IMR-90 (cell line): Measurements from ENCODE around the gene POU4F1. TPM values are rescaled to one million over a fixed set of nuclear protein-coding genes. Genes with fewer than 3 reads are reported as not detected.

ENCODE experiments used
- ATAC-seq: fragments of 200-7000 bp; cut with Tn5 transposase; 2 replicates; pipeline ENCODE4 v1.9.1; 2020; ENCODE audit warnings: low read depth, mild to moderate bottlenecking, moderate library complexity
- BruUV-seq: library from RNA; stranded (reverse); fragments of 400-500 nt; replicated peaks from 2 replicates; lab custom pipeline; 2021; lab: Mats Ljungman, UMichigan
- CTCF ChIA-PET: fragments of 300-600 bp; formaldehyde crosslinking; extraction: SDS; loops from one replicate; lab custom pipeline; 2021; ENCODE audit warnings: antibody characterized with exemption; lab: Yijun Ruan, JAX
- POLR2A ChIA-PET: fragments of 300-600 bp; sonication (Branson Sonifier 250); formaldehyde crosslinking; loops from one replicate; lab custom pipeline; 2022; ENCODE audit warnings: antibody characterized with exemption; ENCODE audit not compliant: unreplicated experiment; lab: Charles Lee
- DNase-seq: peaks from one replicate; pipeline ENCODE4 v3.0.0; 2013
- H2AFZ ChIP-seq: replicated peaks from 2 replicates; pipeline ENCODE3; 2013; ENCODE audit warnings: low read length, mild to moderate bottlenecking; ENCODE audit not compliant: poor library complexity
- H2AK5ac ChIP-seq: 2 replicates; pipeline ENCODE4 v1.6.1; 2013; ENCODE audit warnings: low read depth, low read length, inconsistent platforms
- H2AK9ac ChIP-seq: replicated peaks from 2 replicates; pipeline ENCODE3; 2013; ENCODE audit warnings: mild to moderate bottlenecking, low read depth, low read length, moderate library complexity; ENCODE audit not compliant: poor library complexity
- H2BK120ac ChIP-seq: 2 replicates; pipeline ENCODE4 v1.6.1; 2013; ENCODE audit warnings: low read depth, low read length, inconsistent platforms
- H2BK15ac ChIP-seq: 3 replicates; pipeline ENCODE4 v1.6.1; 2013; ENCODE audit warnings: low read depth, low read length, inconsistent platforms
- H2BK20ac ChIP-seq: 2 replicates; pipeline ENCODE4 v1.6.1; 2013; ENCODE audit warnings: low read depth, mild to moderate bottlenecking, inconsistent platforms, low read length, moderate library complexity
- H2BK5ac ChIP-seq: 2 replicates; pipeline ENCODE4 v1.6.1; 2013; ENCODE audit warnings: mild to moderate bottlenecking, low read depth, low read length, inconsistent platforms; ENCODE audit not compliant: poor library complexity, severe bottlenecking
- H3K14ac ChIP-seq: replicated peaks from 2 replicates; pipeline ENCODE4 v1.6.1; 2013; ENCODE audit warnings: low read depth, low read length, inconsistent platforms
- H3K18ac ChIP-seq: 2 replicates; pipeline ENCODE4 v1.6.1; 2013; ENCODE audit warnings: low read depth, low read length, control low read depth
- H3K23ac ChIP-seq: 2 replicates; pipeline ENCODE4 v1.6.1; 2013; ENCODE audit warnings: low read depth, low read length, inconsistent platforms
- H3K27ac ChIP-seq: 2 replicates; pipeline ENCODE4 v1.5.1; 2013; ENCODE audit warnings: mild to moderate bottlenecking, control low read depth, low read length; ENCODE audit not compliant: insufficient read depth
- H3K27me3 ChIP-seq: 2 replicates; pipeline ENCODE4 v1.6.1; 2013; ENCODE audit warnings: low read length; ENCODE audit not compliant: control insufficient read depth, insufficient read depth
- H3K36me3 ChIP-seq: 2 replicates; pipeline ENCODE4 v1.6.1; 2013; ENCODE audit warnings: low read length, mixed read lengths; ENCODE audit not compliant: control insufficient read depth, insufficient read depth
- H3K4ac ChIP-seq: 2 replicates; pipeline ENCODE4 v1.6.1; 2013; ENCODE audit warnings: low read depth, low read length, inconsistent platforms
- H3K4me1 ChIP-seq: 2 replicates; pipeline ENCODE4 v1.6.1; 2013; ENCODE audit warnings: low read length, mixed read lengths; ENCODE audit not compliant: control insufficient read depth, insufficient read depth
- H3K4me2 ChIP-seq: 2 replicates; pipeline ENCODE4 v1.6.1; 2013; ENCODE audit warnings: low read depth, mild to moderate bottlenecking, control low read depth, low read length, moderate library complexity
- H3K4me3 ChIP-seq: 2 replicates; pipeline ENCODE4 v1.5.1; 2013; ENCODE audit warnings: low read depth, mild to moderate bottlenecking, control low read depth, low read length, moderate library complexity; ENCODE audit not compliant: insufficient read depth
- H3K56ac ChIP-seq: 2 replicates; pipeline ENCODE4 v1.6.1; 2013; ENCODE audit warnings: low read length, inconsistent platforms; ENCODE audit not compliant: insufficient read depth; ENCODE audit errors: extremely low read depth
- H3K79me1 ChIP-seq, 2 experiments: 2 replicates each; pipeline ENCODE4 v1.6.1; 2013; ENCODE audit warnings: low read length in 2 of 2, inconsistent platforms in 1 of 2, low read depth in 1 of 2
- H3K9ac ChIP-seq: 2 replicates; pipeline ENCODE4 v1.6.1; 2013; ENCODE audit warnings: low read depth, low read length, control low read depth
- H3K9me1 ChIP-seq: 2 replicates; pipeline ENCODE4 v1.6.1; 2013; ENCODE audit warnings: low read length, inconsistent platforms; ENCODE audit not compliant: insufficient read depth
- H3K9me3 ChIP-seq: 2 replicates; pipeline ENCODE4 v1.6.1; 2013; ENCODE audit warnings: low read length; ENCODE audit not compliant: control insufficient read depth, insufficient read depth
- H4K20me1 ChIP-seq: 2 replicates; pipeline ENCODE4 v1.6.1; 2013; ENCODE audit warnings: low read length, inconsistent platforms; ENCODE audit not compliant: insufficient read depth
- H4K5ac ChIP-seq: 2 replicates; pipeline ENCODE4 v1.6.1; 2013; ENCODE audit warnings: mild to moderate bottlenecking, low read depth, low read length, control low read depth
- H4K8ac ChIP-seq, 2 experiments: 2 replicates each; pipeline ENCODE4 v1.6.1; 2013; ENCODE audit warnings: low read depth in 2 of 2, low read length in 2 of 2, control low read depth in 1 of 2, inconsistent platforms in 1 of 2
- H4K91ac ChIP-seq: 2 replicates; pipeline ENCODE4 v1.6.1; 2013; ENCODE audit warnings: low read depth, low read length, inconsistent platforms; ENCODE audit not compliant: insufficient read depth
- CEBPB ChIP-seq: IDR thresholded peaks from 2 replicates; pipeline ENCODE4 v1.6.1; 2012; ENCODE audit warnings: low read depth, low read length, improper control_type of control experiment
- CHD1 ChIP-seq: IDR thresholded peaks from 2 replicates; pipeline ENCODE4 v1.6.1; 2012; ENCODE audit warnings: low read depth, low read length, improper control_type of control experiment
- CTCF ChIP-seq: conservative IDR thresholded peaks from 2 replicates; pipeline ENCODE4 v1.5.1; 2012; ENCODE audit warnings: mild to moderate bottlenecking, low read depth, low read length, improper control_type of control experiment
- MAZ ChIP-seq: IDR thresholded peaks from 2 replicates; pipeline ENCODE4 v1.6.1; 2012; ENCODE audit warnings: low read depth, mild to moderate bottlenecking, low read length, improper control_type of control experiment, moderate library complexity, borderline replicate concordance
- NFE2L2 ChIP-seq: fragments of 150-350 bp; IDR thresholded peaks from 2 replicates; pipeline ENCODE4 v1.6.1; 2016; ENCODE audit warnings: low read depth, mild to moderate bottlenecking, low read length
- RCOR1 ChIP-seq: IDR thresholded peaks from 2 replicates; pipeline ENCODE4 v1.6.1; 2012; ENCODE audit warnings: mild to moderate bottlenecking, low read length, improper control_type of control experiment; ENCODE audit not compliant: insufficient replicate concordance
- RFX5 ChIP-seq: IDR thresholded peaks from 2 replicates; pipeline ENCODE4 v1.8.0; 2012; ENCODE audit warnings: low read depth, mild to moderate bottlenecking, low read length, moderate library complexity
- SMC3 ChIP-seq: fragments of 150-350 bp; IDR thresholded peaks from 2 replicates; pipeline ENCODE4 v1.6.1; 2016; ENCODE audit warnings: low read depth, mild to moderate bottlenecking, antibody characterized with exemption, low read length, moderate library complexity
- USF2 ChIP-seq: fragments of 150-350 bp; IDR thresholded peaks from 2 replicates; pipeline ENCODE4 v1.6.1; 2017; ENCODE audit warnings: mild to moderate bottlenecking, antibody characterized with exemption, low read length, low read depth
- WGBS, 2 experiments: methylation state at CpG; one replicate each; pipeline versions ENCODE4 v1.1.5 to v1.1.7; 2013; ENCODE audit warnings: missing lambda C conversion rate in 2 of 2; ENCODE audit not compliant: insufficient read length in 1 of 2; ENCODE audit errors: extremely low coverage in 2 of 2; 5-methylcytosine and 5-hydroxymethylcytosine counted together
- dilution Hi-C: fragments of 300-500 bp; cut with HindIII; formaldehyde crosslinking; loops from one replicate; pipeline ENCODE4 v1.14.3; 2018; ENCODE audit warnings: low sequenced_read_pairs; ENCODE audit not compliant: unreplicated experiment
- in situ Hi-C: fragments of 300-500 bp; cut with MboI; formaldehyde crosslinking; loops from 3 replicates; pipeline ENCODE4 v1.14.3; 2019; ENCODE audit warnings: low sequenced_read_pairs, inconsistent platforms, mixed read lengths
- intact Hi-C: fragments of 100-400 bp; cut with micrococcal nuclease; formaldehyde crosslinking; loops from 2 replicates; pipeline ENCODE4 v1.10.0; 2022
- polyA plus RNA-seq, 3 experiments: library from polyadenylated mRNA; depleted of rRNA; stranded (reverse); fragments of >200 nt; gene quantifications; 2 replicates each; pipeline ENCODE4 v1.2.3, GENCODE V29; 2012; ENCODE audit warnings: low replicate concordance in 1 of 3
- total RNA-seq: library from RNA; depleted of rRNA; stranded (reverse); fragments of >200 nt; gene quantifications from 2 replicates; pipeline ENCODE4 v1.2.3, GENCODE V29; 2012

The POU4F1 gene
- total and polyA plus RNA-seq, 2 of the 4 experiments (the other 2 are of a cell fraction): 0.02 TPM; not detected in 1

GRCh38 chr13:78576261-78576660, 27.1 kb downstream of the POU4F1 start:
- no peak overlapping the region for H3K18ac ChIP-seq
- no peak overlapping the region for H2AK5ac ChIP-seq
- no peak overlapping the region for H3K4me2 ChIP-seq
- no peaks in the 10 kb centered on the region for H4K20me1 ChIP-seq
- no peak overlapping the region for H2AFZ ChIP-seq
- no peak overlapping the region for H4K91ac ChIP-seq
- H3K14ac ChIP-seq: no peak overlapping the region
- ATAC-seq (no peak), DNase-seq (no peak)
- TF ChIP-seq CEBPB (no peak), CHD1 (no peak), NFE2L2 (no peak), CTCF (no peak), RFX5 (no peak), RCOR1 (no peak), USF2 (no peak), SMC3 (no peak), MAZ (no peak)
- H3K56ac ChIP-seq: no peak overlapping the region
- H2BK20ac ChIP-seq: no peak overlapping the region
- H3K79me1 ChIP-seq: no peaks in the 10 kb centered on the region
- no peak overlapping the region for H3K9ac ChIP-seq
- peaks cover 2% of the 10 kb centered on the region; the same call in 1 of the 2 replicates for H3K27me3 ChIP-seq
- H3K9me3 ChIP-seq: no peaks in the 10 kb centered on the region
- H2BK5ac ChIP-seq: no peak overlapping the region
- no peak overlapping the region for H3K4ac ChIP-seq
- no TSS peak for BruUV-seq
- no peak overlapping the region for H2BK15ac ChIP-seq
- no peaks in the 10 kb centered on the region for H3K9me1 ChIP-seq
- H3K4me3 ChIP-seq: no peak overlapping the region
- 81% methylated on average over 2 of the region's 4 CpGs; no CpG with 5 or more reads in 1 of the 2 experiments for WGBS, 2 experiments
- in situ Hi-C loops (loop anchor here (25.0 kb wide), 1 partner anchor 439 kb away; no protein-coding TSS in a partner anchor), dilution Hi-C loops (no loop called here), intact Hi-C loops (no loop called here)
- CTCF ChIA-PET: no interaction called here
- no peaks in the 10 kb centered on the region for H3K36me3 ChIP-seq
- no peak overlapping the region for H4K8ac ChIP-seq
- no peak overlapping the region for H2AK9ac ChIP-seq
- H3K4me1 ChIP-seq: no peaks in the 10 kb centered on the region
- POLR2A ChIA-PET: no interaction called here
- H2BK120ac ChIP-seq: no peak overlapping the region
- H4K5ac ChIP-seq: no peak overlapping the region
- no peak overlapping the region for H3K23ac ChIP-seq
- no peak overlapping the region for H3K27ac ChIP-seq
